ENCODE measurements around the gene LYPLAL1.
"Not testable (repeated sequence)": the region's sequence is repeated elsewhere in the genome, so short reads cannot be mapped to it uniquely, and the experiment has no call there.

LYPLAL1 gene

DNA sequence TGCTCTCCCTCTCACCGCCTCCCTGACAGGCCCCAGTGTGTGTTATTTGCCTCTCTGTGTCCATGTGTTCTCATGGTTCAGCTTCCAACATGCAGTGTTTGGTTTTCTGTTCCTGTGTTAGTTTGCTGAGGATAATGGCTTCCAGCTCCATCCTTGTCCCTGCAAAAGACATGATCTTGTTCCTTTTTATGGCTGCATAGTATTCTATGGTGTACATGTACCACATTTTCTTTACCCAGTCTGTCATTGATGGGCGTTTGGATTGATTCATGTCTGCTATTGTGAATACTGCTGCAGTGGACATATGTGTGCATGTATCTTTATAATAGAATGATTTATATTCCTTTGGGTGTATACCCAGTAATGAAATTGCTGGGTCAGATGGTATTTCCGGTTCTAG, 22.2 kb downstream of the LYPLAL1 start:
- in situ Hi-C loops (cut with MboI; ENCODE audit: low pct_unique_long_range_greater_than_20kb, low sequenced_read_pairs): not testable (repeated sequence)

DNA sequence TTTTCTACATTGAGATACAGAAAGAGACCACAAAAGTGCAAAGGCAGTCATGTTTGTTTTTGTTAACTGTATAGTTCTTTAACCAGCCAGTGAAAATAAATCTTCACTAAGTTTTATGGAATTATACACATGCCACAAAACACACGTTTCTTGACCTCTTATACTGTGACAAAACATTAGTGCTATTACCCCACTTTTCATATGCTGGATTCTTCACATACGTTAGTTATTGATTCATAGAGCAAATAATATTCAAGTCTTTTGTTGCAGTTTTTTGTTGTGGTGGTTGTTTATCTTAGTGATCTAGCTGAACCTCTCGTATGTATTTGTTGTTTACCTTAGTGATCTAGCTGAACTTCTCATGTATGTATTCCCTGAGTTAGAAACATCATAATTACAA, 28.0 kb downstream of the LYPLAL1 start:
- DNase-seq: no peak
- in situ Hi-C loops (cut with MboI; ENCODE audit: low pct_unique_long_range_greater_than_20kb, low sequenced_read_pairs): no loop called here

More for the DNA sequence above, 22.2 kb downstream of the LYPLAL1 start:
- not testable (repeated sequence) for DNase-seq

DNA sequence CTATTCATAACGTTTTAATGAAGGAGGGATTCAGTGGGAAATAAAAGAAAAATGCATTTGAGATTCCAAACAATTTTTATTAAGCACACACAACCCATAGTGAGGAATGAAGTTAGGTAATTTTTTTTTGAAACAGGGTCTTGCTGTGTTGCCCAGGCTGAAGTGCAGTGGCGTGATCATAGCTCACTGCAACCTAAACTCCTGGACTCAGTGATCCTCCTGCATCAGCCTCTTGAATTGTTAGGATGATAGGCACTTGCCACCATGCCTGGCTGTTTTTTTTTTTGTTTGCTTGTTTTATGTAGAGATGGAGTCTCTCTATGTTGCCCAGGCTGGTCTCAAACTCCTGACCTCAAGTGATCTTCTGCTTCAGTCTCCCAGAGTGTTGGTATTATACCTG, 28.9 kb downstream of the LYPLAL1 start:
- no peak for DNase-seq
- in situ Hi-C loops (cut with MboI; ENCODE audit: low pct_unique_long_range_greater_than_20kb, low sequenced_read_pairs): no loop called here

DNA sequence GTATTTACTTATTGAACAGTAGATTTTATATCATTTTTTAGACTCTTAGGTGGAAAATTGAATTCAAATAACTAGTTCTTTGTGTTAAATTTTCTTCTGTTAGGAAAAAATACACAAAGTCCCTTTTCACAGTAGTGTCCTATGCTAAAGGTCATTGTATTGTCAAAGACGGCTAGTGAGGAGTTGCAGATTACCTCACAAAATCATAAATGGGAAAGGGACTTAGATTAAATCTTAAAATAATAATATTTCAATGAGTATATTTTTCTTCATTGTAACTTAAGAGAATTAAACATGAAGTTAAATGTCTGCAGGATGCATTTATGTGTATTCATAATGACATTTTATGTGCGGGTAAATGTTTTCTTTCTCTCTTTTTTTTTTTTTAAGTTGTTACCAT, 32.7 kb downstream of the LYPLAL1 start:
- DNase-seq: no peak
- in situ Hi-C loops (cut with MboI; ENCODE audit: low pct_unique_long_range_greater_than_20kb, low sequenced_read_pairs): no loop called here

DNA sequence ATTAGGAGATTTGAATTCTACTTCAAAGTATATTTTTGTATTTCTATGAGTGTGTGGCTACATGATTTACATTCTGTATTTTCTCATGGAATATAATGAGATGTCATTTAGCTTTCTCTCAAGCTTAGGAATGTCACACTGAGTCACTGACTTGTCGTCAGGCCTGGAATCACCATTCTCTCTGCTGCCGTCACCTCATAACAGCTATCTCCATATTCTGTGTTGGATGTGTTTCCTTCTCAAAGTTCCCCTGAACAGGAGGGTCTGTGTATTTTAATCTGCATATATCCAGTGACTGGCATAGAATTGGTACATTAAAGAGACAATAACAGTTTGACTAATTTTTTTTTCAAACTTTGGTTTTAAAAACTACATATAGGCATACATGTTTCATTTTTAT, 35.9 kb downstream of the LYPLAL1 start:
- in situ Hi-C loops (cut with MboI; ENCODE audit: low pct_unique_long_range_greater_than_20kb, low sequenced_read_pairs): no loop called here
- no peak for DNase-seq

DNA sequence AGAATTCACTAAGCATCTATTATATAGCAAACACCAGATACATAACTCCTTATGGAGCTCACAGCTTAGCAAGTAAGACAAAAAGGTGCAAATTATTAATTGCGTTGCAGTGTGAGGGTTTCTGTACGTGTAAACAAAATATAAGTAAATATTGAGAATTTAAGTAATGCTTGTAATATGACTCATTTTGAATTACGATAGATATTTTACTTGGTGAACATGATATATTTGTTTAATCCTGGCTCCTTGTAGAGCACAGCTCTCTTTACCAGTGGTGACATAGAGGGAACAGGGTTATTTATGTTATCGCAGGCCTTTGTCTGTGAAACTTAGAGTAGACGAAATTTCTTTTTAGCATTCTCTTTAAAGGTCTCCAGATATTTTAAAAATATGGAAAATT, 36.4 kb downstream of the LYPLAL1 start:
- DNase-seq: no peak
- in situ Hi-C loops (cut with MboI; ENCODE audit: low pct_unique_long_range_greater_than_20kb, low sequenced_read_pairs): no loop called here

DNA sequence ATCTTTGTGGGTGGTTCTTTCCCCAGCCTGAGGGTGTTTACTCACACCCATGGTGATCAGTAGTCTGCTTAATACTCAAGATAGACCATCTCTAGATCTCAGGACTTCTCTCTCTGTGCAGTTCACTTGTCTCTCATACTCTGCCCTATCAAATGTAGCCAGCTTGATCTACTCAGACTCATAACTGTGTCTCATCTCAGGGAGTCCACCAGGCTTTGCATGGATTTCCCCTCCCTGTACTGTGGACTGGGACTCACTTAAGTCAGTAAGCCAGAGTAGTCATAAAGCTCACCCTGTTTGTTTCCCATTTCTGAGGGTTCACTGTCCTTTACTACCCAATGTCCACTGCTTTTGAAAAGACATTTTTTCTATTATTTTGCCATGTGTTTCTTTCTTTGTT, 41.8 kb downstream of the LYPLAL1 start:
- in situ Hi-C loops (cut with MboI; ENCODE audit: low pct_unique_long_range_greater_than_20kb, low sequenced_read_pairs): no loop called here
- no peak for DNase-seq

DNA sequence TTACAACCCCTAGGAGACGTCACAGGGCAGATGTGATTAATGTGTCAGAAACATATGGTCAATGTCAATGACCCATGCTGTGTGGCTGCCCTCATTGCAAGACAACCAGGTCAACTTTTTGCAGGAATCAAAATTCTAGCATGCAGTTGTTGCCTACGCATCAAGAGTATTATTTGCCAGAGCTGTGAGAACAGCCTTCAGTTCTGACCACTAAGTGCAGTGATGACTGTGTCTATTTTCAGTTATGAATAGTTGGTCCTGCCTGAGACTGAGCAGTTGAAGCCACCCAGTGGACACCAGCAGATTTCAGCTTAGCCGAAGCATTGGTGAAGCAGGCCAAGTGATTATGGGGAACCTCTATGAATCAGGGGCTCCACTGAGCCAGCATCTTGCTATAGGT, 47.3 kb downstream of the LYPLAL1 start:
- in situ Hi-C loops (cut with MboI; ENCODE audit: low pct_unique_long_range_greater_than_20kb, low sequenced_read_pairs): no loop called here

DNA sequence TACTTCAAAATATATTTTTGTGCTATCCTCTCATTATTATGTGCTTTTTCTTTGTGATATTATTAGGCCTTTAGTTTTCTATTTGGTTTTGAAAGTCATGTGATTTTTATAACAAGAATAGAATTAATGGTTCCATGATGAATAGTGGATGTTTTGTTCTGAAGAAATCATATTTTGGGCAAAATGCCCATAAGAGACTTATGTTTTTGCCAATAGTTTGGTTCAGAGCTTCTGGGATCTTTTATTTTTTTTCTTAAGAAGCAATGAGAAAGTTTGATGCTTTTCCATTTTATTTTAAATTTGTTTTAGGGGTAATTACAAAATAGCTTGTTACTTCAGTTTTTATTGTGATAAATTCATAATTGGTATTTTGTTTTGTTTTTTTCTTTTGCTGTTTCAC, 49.8 kb downstream of the LYPLAL1 start:
- DNase-seq: no peak
- in situ Hi-C loops (cut with MboI; ENCODE audit: low pct_unique_long_range_greater_than_20kb, low sequenced_read_pairs): no loop called here

More for the DNA sequence above, 47.3 kb downstream of the LYPLAL1 start:
- no peak for DNase-seq

DNA sequence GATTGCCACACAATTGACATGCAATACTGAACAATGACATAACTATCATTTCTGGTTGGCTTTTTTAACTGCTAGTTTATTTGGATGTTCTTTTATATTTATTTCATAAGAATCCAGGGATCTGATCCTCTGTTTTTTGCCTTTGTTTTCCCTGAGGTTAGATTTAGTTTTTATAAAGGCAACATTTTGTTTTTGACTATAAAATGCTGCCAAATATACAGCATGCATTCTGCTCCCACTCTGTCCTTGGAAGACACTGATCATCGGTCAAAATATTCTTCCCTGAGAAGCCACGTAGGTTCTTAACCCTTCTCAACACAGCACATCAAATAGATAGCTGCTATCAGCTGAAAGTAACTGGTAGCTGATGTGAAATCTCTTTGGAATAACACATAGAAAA, 52.5 kb downstream of the LYPLAL1 start:
- DNase-seq: no peak
- in situ Hi-C loops (cut with MboI; ENCODE audit: low pct_unique_long_range_greater_than_20kb, low sequenced_read_pairs): no loop called here

DNA sequence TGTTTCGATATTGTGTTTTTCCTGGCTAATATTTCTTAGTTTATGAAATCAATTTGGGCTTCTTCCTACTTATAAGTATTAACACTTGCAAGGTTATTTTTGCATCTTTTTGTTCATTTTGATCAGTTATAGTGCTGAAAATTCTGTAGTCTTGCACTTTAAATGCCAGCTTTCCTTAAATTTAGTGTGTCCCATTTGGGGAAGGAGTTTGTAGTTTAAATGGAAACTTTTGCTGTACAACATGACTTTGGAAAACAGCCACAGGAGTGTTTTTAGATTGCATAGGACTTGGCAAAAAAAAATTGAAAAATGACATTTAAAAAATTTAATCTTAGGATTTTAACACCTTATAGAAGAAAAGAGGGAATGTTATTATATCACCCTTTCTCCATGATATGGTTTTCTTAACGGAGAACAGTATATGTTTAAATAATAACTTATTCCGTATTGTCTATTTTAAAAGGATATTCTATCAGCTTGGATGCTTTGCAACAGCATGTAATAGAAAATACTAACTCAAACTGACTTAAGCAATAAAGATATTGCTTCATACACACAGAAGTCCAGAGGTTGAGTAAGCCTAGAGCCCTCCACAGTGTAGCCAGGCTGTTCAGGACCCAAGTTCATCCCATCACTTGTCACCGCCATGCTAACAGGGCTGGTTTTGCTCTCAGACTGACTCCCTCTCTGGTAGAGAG, 53.8 kb downstream of the LYPLAL1 start:
- in situ Hi-C loops (cut with MboI; ENCODE audit: low pct_unique_long_range_greater_than_20kb, low sequenced_read_pairs): no loop called here
- no peak for DNase-seq

DNA sequence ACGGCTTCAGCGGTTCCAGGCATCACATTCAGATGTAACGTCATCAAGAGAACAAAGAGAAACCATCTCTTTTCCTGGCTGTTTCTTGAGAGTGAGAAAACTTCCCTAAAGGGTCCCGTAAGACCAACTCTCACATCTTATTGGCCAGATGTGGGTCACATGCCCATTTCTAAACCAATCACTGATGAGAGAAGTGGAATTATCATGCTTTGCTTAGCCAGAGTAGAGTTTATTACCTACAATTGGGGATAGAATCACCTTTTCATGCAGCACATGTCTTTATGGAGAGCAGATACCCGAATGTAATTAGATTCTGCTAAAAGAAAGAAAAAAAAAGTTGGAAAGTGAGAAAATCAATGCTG, 54.4 kb downstream of the LYPLAL1 start:
- in situ Hi-C loops (cut with MboI; ENCODE audit: low pct_unique_long_range_greater_than_20kb, low sequenced_read_pairs): no loop called here
- DNase-seq: no peak

DNA sequence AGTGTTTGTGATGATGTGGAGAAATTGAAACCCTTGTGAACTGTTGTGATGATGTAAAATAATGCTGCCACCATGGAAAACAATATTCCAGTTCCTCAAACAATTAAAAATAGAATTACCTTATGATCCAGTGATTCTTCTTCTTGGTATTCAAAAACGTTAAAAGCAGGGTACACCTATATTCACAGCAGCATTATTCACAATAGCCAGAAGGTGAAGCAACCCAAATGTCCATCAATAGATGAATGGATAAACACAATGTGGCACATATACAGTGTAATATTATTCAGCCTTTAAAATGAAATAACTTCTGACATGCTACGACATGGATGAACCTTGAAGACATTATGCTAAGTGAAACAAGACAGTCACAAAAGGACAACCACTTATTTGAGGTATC, 59.2 kb downstream of the LYPLAL1 start:
- DNase-seq: no peak
- in situ Hi-C loops (cut with MboI; ENCODE audit: low pct_unique_long_range_greater_than_20kb, low sequenced_read_pairs): no loop called here

DNA sequence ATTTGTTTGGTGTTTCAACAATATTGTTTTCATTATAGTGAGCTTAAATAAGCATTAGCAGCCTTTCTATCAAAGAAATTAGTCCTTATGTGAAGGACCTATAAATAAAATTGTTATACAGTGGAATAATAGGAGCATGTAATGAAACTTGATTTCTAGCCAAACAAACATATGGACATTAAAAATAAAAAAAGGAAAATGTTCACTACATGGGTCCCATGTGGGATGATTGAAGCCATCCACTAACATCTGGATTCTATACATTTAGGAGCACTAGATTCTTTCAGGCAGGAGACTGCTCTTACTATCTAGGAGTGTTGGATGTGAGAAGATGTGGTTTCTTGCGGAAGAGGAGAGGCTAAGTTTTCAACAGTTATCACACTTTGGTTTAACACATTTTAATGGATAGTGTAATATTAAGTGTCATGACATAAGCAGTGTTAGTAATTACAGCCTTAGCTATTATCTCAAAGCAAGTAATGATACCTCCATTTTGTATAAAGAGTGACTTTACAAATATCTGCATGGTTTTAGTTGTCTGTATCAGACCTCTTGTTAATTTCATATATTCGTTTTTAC, 62.3 kb downstream of the LYPLAL1 start:
- no peak for DNase-seq
- in situ Hi-C loops (cut with MboI; ENCODE audit: low pct_unique_long_range_greater_than_20kb, low sequenced_read_pairs): no loop called here

DNA sequence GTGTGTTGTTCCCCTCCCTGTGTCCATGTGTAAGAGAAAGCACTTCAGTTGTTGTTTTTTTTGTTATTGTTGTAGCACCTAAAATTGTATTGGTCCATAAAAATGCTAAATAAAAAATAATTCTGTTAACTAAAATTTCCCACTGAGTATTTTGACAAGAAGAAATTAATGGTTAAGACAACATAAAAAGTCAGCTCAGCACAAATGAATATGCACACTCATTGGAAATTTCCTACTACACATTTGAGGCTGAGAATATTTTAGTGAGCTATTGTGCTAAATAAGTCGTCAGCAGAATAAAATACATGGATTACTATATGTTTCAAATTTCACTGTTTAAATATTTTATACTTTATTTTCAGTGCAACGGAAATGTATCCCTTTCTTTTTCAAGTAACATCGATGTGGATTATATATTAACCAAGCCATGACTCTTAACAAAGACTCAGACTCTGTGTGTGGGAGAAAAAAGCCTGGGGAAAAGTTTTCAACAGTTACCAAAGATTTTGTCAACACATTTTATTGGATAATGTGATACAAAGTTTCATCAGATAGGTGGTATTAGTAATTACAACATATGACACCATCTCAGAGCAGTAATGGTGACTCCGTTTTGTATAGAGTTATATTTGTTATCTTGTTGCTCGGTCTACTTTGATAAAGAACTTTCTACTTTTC, 63.4 kb downstream of the LYPLAL1 start:
- no peak for DNase-seq
- in situ Hi-C loops (cut with MboI; ENCODE audit: low pct_unique_long_range_greater_than_20kb, low sequenced_read_pairs): no loop called here

DNA sequence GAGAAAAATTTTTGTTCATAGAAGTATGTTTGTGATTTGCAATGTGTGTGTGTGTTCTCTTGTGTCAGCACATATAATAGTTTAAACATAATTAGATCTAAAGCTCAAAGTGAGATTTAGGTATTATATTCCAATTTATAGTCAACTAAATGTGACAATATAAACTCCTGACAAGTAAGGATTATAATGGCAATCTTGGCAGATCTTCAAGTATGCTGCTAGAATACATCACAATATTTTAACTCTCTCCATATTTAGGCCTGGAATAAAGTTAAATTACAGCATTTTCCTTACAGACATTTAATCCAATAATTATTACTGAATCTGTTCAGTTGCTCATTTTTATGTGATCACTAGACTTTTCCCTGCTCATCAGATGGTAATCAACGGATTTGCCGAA, 65.8 kb downstream of the LYPLAL1 start:
- in situ Hi-C loops (cut with MboI; ENCODE audit: low pct_unique_long_range_greater_than_20kb, low sequenced_read_pairs): no loop called here
- DNase-seq: no peak

DNA sequence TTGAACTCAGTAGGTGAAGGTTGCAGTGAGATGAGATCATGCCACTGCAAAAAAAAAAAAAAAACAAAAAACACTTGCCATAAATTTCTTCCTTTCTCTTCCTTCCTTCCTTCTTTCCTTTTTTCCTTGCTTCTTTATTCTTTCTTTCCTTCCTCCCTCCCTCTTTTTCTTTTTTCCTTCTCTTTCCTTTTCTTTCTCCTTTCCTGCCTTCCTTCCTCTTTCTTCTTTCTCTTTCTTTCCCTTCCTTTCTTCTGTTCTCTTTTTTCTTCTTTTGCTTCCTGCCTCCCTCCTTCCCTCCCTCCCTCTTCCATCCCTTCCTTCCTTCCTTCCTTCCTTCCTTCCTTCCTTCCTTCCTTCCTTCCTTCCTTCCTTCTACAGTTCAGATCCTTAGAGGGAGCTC, 71.2 kb downstream of the LYPLAL1 start:
- DNase-seq: no peak
- in situ Hi-C loops (cut with MboI; ENCODE audit: low pct_unique_long_range_greater_than_20kb, low sequenced_read_pairs): no loop called here

DNA sequence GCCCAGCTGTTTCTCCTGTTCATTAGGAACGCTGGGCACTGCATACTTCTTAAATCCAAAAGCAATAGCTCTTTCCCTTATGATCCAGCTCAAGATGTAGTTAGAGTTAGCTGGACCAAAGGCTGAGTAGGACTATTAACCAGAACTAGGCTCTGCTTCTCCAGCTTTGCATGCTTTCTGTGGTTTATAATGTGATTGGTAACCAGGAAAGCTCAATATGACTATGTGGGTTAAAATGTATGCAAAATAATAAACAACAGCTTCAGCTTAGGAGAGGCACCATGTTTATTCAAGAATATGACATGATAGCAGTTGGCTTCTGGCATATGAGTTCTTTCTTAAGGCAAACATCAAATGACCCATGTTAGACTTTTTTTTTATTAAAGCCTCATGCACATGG, 73.8 kb downstream of the LYPLAL1 start:
- in situ Hi-C loops (cut with MboI; ENCODE audit: low pct_unique_long_range_greater_than_20kb, low sequenced_read_pairs): no loop called here
- DNase-seq: no peak

DNA sequence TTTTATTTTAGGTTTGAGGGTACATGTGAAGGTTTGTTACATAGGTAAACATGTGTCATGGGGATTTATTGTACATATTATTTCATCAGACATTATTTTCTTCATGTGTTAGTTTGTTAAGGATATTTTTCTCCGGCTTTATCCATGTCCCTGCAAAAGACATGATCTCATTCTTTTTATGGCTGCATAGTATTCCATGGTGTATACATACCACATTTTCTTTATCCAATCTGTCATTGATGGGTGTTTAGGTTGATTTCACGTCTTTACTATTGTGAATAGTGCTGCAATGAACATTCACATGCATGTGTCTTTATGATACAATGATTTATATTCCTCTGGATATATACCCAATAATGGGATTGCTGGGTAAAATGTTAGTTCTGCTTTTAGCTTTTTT, 76.8 kb downstream of the LYPLAL1 start:
- in situ Hi-C loops (cut with MboI; ENCODE audit: low pct_unique_long_range_greater_than_20kb, low sequenced_read_pairs); DNase-seq: not testable (repeated sequence)

DNA sequence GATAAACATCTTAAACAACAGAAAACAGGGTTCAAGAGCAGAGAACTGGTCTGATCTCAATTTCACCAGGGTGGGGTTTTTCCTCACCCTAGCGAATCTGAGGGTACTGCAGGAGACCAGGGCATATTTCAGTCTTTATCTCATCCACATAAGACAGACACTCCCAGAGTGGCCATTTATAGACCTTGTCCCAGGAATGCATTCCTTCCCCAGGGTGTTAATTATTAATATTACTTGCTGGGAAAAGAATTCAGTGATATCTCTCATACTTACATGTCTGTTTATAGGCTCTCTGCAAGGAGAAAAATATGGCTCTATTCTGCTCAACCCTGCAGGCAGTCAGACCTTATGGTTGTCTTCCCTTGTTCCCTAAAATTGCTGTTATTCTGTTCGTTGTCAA, 84.1 kb downstream of the LYPLAL1 start:
- in situ Hi-C loops (cut with MboI; ENCODE audit: low pct_unique_long_range_greater_than_20kb, low sequenced_read_pairs): no loop called here
- DNase-seq: no peak

DNA sequence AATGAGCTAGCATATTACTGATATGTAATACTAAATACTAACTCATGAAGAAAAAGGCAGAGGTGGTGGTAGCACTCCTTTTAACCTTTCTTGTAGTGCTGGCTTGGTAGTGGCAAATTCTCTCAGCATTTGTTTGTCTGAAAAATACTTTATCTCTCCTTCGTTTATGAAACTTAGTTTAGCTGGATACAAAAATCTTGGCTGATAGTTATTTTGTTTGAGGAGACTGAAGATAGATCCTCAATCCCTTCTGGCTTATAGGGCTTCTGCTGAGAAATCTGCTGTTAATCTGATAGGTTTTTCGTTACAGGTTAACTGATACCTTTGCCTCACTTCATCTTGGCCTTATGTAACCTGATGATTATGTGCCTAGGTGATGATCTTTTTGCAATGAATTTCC, 87.8 kb downstream of the LYPLAL1 start:
- in situ Hi-C loops (cut with MboI; ENCODE audit: low pct_unique_long_range_greater_than_20kb, low sequenced_read_pairs): no loop called here

More for the DNA sequence above, 87.8 kb downstream of the LYPLAL1 start:
- no peak for DNase-seq

Data from KBM-7 (cell line).